ENCODE measurements around the gene KLHL5. TPM values are rescaled to one million over a fixed set of nuclear protein-coding genes. Genes with fewer than 3 reads are reported as not detected.

The KLHL5 gene
- total and polyA plus RNA-seq, 2 donors = 63.0 to 95.2 TPM

DNA sequence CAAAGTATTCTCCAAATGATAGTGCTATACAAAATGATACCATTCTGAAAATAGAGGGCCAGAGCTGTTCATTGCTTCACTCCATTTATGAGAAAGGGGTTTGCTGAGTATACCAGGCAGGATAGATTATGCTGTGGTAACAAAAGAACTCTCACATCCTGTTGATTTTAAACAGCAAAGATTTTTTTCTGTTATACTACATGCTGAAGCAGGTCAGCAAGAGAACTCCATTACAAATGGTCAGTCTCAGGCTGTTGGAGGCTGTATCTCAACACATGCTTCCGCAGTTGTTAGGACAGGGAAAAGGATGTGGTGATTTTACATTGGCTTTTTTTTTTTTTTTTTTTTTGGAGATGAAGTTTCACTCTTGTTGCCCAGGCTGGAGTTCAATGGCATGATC, 13.7 kb upstream of the KLHL5 start:
- no peaks in the 10 kb centered on the region for H3K36me3 ChIP-seq (ENCODE audit: insufficient read depth)
- no peak for DNase-seq (ENCODE audit: extremely low spot score)
- 80% methylated on average over 1 of the region's 1 CpG for WGBS
- no peak overlapping the region for H3K4me3 ChIP-seq (ENCODE audit: low read depth, low read length)
- H3K4me1 ChIP-seq (ENCODE audit: insufficient read depth) = no peaks in the 10 kb centered on the region
- no peak overlapping the region for H3K27ac ChIP-seq (ENCODE audit: low read depth)

DNA sequence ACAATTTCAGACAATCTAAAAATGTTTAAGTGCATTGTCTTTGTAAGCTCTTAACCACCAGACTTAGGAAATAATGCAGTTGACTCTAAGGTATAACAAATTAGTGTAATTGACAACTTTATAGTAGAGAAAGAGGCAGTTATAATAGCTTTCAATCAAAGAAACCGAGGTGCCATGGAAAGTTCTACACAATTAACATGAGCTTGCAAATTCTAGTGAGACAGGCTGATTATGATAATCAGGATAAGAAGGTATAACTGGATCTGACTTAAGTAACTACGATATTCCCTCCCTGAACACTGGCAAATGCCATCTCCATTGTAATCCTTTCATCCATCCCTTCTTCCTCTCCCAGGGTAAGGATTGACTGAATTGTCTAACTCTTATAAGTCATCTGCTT, 11.4 kb upstream of the KLHL5 start:
- no peaks in the 10 kb centered on the region for H3K4me1 ChIP-seq (ENCODE audit: insufficient read depth)
- 78% methylated on average over 2 of the region's 2 CpGs for WGBS

DNA sequence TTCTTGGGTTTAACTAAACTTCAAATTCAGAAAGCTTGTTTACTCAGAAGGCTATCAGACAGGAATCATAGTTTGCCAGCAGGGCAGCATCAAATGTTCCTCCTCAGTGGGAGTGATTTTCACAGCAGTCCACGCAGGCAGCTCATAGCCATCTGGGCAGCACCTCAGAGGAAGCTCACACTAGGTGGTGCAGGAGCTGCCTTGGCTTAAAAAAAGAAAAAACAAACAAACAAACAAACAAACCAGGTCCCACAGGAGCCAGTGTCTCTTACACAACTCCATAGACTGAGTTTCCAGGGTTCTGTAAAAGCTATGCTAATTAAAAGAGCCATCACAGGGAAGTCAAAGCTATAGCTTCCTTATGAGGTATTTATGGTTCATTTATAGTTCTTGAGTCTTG, 10.5 kb upstream of the KLHL5 start:
- Histone ChIP-seq H3K27ac (ENCODE audit: low read depth) (no peak overlapping the region), H3K4me3 (ENCODE audit: low read depth, low read length) (no peak overlapping the region), H3K4me1 (ENCODE audit: insufficient read depth) (no peaks in the 10 kb centered on the region), H3K36me3 (ENCODE audit: insufficient read depth) (no peaks in the 10 kb centered on the region)
- no peak for DNase-seq (ENCODE audit: extremely low spot score)
- 71% methylated on average over 1 of the region's 1 CpG for WGBS

More for the DNA sequence above, 11.4 kb upstream of the KLHL5 start:
- no peaks in the 10 kb centered on the region for H3K36me3 ChIP-seq (ENCODE audit: insufficient read depth)
- H3K4me3 ChIP-seq (ENCODE audit: low read depth, low read length) = no peak overlapping the region
- no peak for DNase-seq (ENCODE audit: extremely low spot score)
- H3K27ac ChIP-seq (ENCODE audit: low read depth) = no peak overlapping the region

DNA sequence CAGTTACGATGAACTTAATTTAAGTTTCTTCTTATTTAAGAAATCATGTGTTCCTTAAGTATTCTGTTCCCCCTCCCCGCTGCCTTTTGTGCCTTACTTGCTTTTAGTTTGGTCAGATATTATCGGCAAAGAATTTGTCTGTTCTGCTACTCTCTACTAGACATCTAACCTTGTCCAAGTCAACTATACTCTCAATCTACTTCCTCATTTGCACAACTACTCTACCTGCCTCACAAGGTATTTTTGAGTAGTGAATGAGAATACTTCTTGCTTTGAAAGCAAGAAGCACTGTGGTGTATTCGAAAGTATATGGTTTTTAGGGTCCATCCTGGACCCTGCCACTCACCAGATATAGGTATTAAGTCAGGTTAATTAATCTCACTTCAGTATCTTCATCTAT, 8.0 kb upstream of the KLHL5 start:
- no peak for DNase-seq (ENCODE audit: extremely low spot score)
- Histone ChIP-seq H3K36me3 (ENCODE audit: insufficient read depth) (no peaks in the 10 kb centered on the region), H3K27ac (ENCODE audit: low read depth) (no peak overlapping the region), H3K4me3 (ENCODE audit: low read depth, low read length) (no peak overlapping the region), H3K4me1 (ENCODE audit: insufficient read depth) (no peaks in the 10 kb centered on the region)
- WGBS = 92% methylated on average over 4 of the region's 4 CpGs

DNA sequence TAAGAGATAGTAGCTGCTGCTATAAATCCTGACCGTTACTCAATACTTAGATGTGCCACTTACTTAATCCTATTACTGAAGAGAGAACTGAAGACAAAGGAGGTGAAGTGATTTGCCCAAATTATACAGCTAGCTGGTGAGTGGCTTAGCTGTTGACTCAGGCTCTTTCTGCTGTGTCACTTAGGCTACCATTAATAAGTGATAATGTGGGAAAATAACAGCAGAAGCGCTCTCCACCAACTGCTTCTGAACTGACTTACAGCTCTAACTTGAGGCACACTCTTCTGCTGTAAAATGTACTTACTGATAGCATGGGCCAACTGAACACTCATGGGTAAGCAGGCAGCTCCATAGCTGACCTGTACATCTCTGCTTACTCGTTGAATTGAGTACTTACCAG, 7.5 kb upstream of the KLHL5 start:
- Histone ChIP-seq H3K4me1 (ENCODE audit: insufficient read depth) (no peaks in the 10 kb centered on the region), H3K36me3 (ENCODE audit: insufficient read depth) (no peaks in the 10 kb centered on the region), H3K27ac (ENCODE audit: low read depth) (no peak overlapping the region), H3K4me3 (ENCODE audit: low read depth, low read length) (no peak overlapping the region)
- no peak for DNase-seq (ENCODE audit: extremely low spot score)
- 86% methylated on average over 3 of the region's 3 CpGs for WGBS

DNA sequence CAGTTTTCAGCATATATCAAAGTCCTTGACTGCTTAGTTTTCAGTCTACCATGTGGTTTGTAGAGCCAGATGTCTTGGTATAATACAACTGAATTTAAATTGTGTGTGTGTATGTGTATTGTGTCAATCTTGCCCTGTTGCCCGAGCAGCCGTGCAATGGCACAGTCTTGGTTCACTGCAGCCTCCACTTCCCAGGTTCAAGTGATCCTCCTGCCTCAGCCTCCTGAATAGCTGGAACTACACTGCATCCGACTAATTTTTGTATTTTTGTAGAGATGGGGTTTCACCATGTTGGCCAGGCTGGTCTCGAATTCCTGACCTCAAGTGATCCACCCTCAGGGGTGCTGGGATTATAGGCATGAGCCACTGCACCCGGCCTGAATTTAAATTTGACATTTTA, 6.0 kb upstream of the KLHL5 start:
- Histone ChIP-seq H3K4me1 (ENCODE audit: insufficient read depth) (no peaks in the 10 kb centered on the region), H3K36me3 (ENCODE audit: insufficient read depth) (no peaks in the 10 kb centered on the region), H3K4me3 (ENCODE audit: low read depth, low read length) (no peak overlapping the region), H3K27ac (ENCODE audit: low read depth) (no peak overlapping the region)
- WGBS = 98% methylated on average over 5 of the region's 5 CpGs
- no peak for DNase-seq (ENCODE audit: extremely low spot score)

DNA sequence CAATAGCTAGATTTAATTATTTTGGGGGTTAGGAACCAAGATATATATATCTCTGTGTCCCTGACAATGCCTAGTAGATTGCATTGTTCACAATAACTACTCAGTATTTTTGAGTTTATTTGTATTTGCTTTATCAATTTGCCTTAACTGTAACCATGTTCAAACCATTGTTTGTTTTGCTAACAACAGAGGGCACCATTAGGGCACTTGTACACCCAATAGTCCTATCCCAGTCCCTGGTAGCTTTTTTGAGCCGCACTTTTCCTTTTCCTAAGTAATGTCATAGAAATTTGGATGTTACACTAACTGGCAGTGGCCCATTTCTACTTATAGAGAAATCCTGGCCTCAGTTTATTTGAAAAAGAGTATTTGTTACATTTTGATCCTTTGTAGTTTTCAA, 575 bp upstream of the KLHL5 start:
- no peak for DNase-seq (ENCODE audit: extremely low spot score)
- no peaks in the 10 kb centered on the region for H3K36me3 ChIP-seq (ENCODE audit: insufficient read depth)
- 99% methylated on average over 1 of the region's 1 CpG for WGBS
- no peak overlapping the region for H3K4me3 ChIP-seq (ENCODE audit: low read depth, low read length)
- H3K4me1 ChIP-seq (ENCODE audit: insufficient read depth) = no peaks in the 10 kb centered on the region
- H3K27ac ChIP-seq (ENCODE audit: low read depth) = no peak overlapping the region

DNA sequence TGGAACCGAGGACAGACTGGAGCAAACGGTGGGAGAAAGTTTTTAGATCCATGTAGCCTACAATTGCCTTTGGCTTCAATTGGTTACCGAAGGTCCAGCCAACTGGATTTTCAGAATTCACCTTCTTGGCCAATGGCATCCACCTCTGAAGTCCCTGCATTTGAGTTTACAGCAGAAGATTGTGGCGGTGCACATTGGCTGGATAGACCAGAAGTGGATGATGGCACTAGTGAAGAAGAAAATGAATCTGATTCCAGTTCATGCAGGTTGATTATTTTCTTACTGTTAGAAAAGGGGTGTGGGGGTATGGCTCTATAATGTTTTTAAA, 702 bp downstream of the KLHL5 start:
- WGBS = 63% methylated on average over 4 of the region's 4 CpGs
- no peaks in the 10 kb centered on the region for H3K4me1 ChIP-seq (ENCODE audit: insufficient read depth)

DNA sequence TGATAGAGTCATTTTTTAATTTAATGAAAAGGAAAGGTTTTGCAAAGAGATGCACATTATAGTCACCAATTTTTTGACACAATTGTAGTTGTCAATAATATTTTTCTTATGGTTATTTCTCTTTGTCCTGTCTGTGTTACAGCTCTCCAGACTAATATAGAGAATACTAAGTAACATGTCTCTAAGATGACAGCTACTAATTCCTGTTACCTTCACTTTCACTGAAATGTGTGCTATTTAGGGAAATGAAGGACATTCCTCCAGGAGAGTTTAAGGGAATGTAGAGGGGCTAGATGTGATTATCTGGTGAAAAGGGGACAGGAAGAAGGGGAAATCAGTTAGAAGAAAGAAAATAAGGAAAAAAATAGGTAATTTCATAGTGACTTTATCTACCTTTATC, 1.4 kb downstream of the KLHL5 start:
- Histone ChIP-seq H3K4me1 (ENCODE audit: insufficient read depth) (no peaks in the 10 kb centered on the region), H3K36me3 (ENCODE audit: insufficient read depth) (no peaks in the 10 kb centered on the region), H3K4me3 (ENCODE audit: low read depth, low read length) (no peak overlapping the region), H3K27ac (ENCODE audit: low read depth) (no peak overlapping the region)
- no peak for DNase-seq (ENCODE audit: extremely low spot score)

More for the DNA sequence above, 702 bp downstream of the KLHL5 start:
- Histone ChIP-seq H3K4me3 (ENCODE audit: low read depth, low read length) (no peak overlapping the region), H3K27ac (ENCODE audit: low read depth) (no peak overlapping the region), H3K36me3 (ENCODE audit: insufficient read depth) (no peaks in the 10 kb centered on the region)
- DNase-seq (ENCODE audit: extremely low spot score) = no peak

DNA sequence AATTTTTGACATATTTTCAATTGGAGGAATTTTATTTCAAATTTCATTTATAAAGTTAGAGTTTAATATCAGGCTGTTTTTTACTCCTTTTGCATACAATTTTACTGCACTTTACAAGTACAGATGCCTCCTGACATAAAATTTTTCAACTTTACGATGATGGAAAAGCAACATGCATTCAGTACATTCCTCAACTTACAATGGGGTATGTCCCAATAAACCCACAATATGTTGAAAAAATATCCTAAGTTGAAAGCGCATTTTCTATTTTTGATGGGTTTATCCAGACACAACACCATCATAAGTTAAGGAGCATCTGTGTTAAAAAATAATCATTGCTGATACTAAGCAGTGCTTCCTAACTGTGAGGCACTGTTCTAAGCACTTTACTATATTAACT, 4.3 kb downstream of the KLHL5 start:
- 95% methylated on average over 2 of the region's 2 CpGs for WGBS
- H3K36me3 ChIP-seq (ENCODE audit: insufficient read depth) = no peaks in the 10 kb centered on the region
- no peaks in the 10 kb centered on the region for H3K4me1 ChIP-seq (ENCODE audit: insufficient read depth)
- DNase-seq (ENCODE audit: extremely low spot score) = no peak
- no peak overlapping the region for H3K4me3 ChIP-seq (ENCODE audit: low read depth, low read length)
- no peak overlapping the region for H3K27ac ChIP-seq (ENCODE audit: low read depth)

DNA sequence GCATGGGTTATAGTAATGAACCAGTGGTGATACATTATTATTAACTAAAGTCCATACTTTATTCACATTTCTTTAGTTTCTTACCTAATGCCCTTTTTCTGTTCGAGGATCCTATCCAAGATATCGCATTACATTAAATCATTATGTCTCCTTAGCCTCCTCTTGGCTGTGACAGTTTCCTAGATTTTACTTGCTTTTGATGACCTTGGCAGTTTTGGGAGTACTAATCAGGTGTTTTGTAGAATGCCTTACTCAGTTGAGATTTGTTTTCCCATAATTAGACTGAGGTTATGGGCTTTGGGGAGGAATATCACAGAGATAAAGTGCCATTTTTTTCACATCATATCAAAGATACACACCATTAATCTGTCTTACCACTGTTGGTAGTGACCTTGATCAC, 5.0 kb downstream of the KLHL5 start:
- no peaks in the 10 kb centered on the region for H3K36me3 ChIP-seq (ENCODE audit: insufficient read depth)
- H3K4me3 ChIP-seq (ENCODE audit: low read depth, low read length) = no peak overlapping the region
- WGBS = 94% methylated on average over 2 of the region's 2 CpGs
- no peak overlapping the region for H3K27ac ChIP-seq (ENCODE audit: low read depth)
- no peaks in the 10 kb centered on the region for H3K4me1 ChIP-seq (ENCODE audit: insufficient read depth)
- DNase-seq (ENCODE audit: extremely low spot score) = no peak

DNA sequence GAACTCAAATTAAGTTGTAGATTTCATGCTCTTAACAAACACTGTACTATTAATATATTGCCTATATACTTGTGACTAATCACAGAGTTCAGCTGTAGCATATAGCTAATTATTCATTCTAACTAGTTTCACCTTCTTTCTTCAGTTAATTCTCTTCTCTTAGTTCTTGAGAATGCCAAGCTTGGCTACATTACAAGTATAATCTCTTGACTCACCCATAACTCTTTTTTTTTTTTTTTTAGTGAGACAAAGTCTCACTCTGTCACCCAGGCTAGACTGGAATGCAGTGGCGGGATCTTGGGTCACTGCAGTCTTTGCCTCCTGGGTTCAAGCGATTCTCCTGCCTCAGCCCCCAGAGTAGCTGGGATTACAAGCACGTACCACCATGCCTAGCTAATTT, 5.4 kb downstream of the KLHL5 start:
- 90% methylated on average over 3 of the region's 3 CpGs for WGBS
- Histone ChIP-seq H3K4me3 (ENCODE audit: low read depth, low read length) (no peak overlapping the region), H3K36me3 (ENCODE audit: insufficient read depth) (no peaks in the 10 kb centered on the region), H3K4me1 (ENCODE audit: insufficient read depth) (no peaks in the 10 kb centered on the region), H3K27ac (ENCODE audit: low read depth) (no peak overlapping the region)
- DNase-seq (ENCODE audit: extremely low spot score) = no peak

DNA sequence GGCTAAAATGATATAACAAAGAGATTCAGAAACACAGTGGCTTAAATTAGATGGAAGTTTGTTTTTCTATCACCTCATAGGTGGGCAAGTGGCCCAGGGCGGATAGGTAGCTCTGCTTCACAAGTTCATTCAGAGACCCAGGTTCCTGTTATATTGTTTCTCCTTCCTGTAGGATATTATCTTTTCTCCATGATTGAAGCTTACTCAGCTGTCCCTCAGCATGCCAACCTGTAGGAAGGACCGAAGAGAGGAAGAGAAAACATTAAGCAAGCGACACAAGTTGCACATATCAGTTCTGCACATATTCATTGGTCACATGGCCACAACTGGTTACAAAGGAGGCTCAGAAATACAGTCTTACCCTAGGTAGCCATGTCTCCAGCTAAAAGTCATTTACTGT, 6.9 kb downstream of the KLHL5 start:
- WGBS = 93% methylated on average over 3 of the region's 3 CpGs
- Histone ChIP-seq H3K4me1 (ENCODE audit: insufficient read depth) (no peaks in the 10 kb centered on the region), H3K36me3 (ENCODE audit: insufficient read depth) (no peaks in the 10 kb centered on the region), H3K27ac (ENCODE audit: low read depth) (no peak overlapping the region), H3K4me3 (ENCODE audit: low read depth, low read length) (no peak overlapping the region)
- DNase-seq (ENCODE audit: extremely low spot score) = no peak

DNA sequence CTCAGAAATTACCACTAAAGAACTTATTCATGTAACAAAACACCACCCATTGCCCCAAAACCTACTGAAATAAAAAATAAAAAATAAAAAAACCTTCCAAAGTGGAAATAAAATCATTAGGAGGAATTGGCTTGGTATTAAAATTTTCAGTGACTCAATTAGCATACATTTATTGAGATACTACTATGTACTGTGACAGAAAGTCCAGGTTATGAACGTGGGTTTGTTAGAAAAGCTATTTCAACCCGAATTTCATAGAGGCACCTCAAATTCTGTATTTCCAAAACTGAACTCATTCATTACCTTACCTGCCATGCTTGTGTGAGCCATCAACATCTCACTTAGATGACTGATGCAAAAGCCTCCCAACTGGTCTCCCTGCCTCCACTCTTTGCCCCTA, 16.8 kb downstream of the KLHL5 start:
- Histone ChIP-seq H3K27ac (ENCODE audit: low read depth) (no peak overlapping the region), H3K4me1 (ENCODE audit: insufficient read depth) (no peaks in the 10 kb centered on the region), H3K4me3 (ENCODE audit: low read depth, low read length) (no peak overlapping the region), H3K36me3 (ENCODE audit: insufficient read depth) (no peaks in the 10 kb centered on the region)
- no peak for DNase-seq (ENCODE audit: extremely low spot score)
- 94% methylated on average over 2 of the region's 2 CpGs for WGBS

DNA sequence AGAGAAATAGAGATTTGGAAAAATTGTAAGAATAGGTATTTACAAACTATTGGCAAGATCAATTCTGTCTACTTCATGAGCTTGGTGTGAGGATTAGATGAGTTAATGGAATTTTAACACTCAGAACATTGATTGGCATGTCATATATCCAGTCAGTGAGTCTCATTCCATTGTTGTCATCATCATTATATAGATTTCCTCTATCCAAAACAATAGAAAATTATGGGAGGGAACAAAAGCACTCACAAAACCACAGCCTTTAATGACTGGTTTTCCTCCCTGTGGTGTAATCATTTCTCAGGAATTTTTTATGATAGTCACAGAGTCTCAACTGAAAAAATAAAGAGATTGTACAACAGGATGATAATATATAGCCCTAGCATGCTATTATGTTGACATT, 21.1 kb downstream of the KLHL5 start:
- Histone ChIP-seq H3K4me3 (ENCODE audit: low read depth, low read length) (no peak overlapping the region), H3K4me1 (ENCODE audit: insufficient read depth) (no peaks in the 10 kb centered on the region), H3K36me3 (ENCODE audit: insufficient read depth) (no peaks in the 10 kb centered on the region), H3K27ac (ENCODE audit: low read depth) (no peak overlapping the region)
- no peak for DNase-seq (ENCODE audit: extremely low spot score)
